Aorta (tissue), 5 donors: Measurements from ENCODE around the gene GRXCR1. TPM values are rescaled to one million over a fixed set of nuclear protein-coding genes. Genes with fewer than 3 reads are reported as not detected.

ENCODE experiments used
- ATAC-seq: fragments of 200-7000 bp; cut with Tn5 transposase; one replicate; pipeline ENCODE4 v1.9.1; 2022; ENCODE audit warnings: moderate library complexity; ENCODE audit not compliant: low FRiP score
- DNase-seq, 2 donors: peaks; one replicate each; pipeline ENCODE4 v3.0.0-alpha.2; 2020
- H3K27ac ChIP-seq, 2 donors: one replicate each; pipeline ENCODE4 v1.5.1; 2013; ENCODE audit warnings: low read length in 2 of 2, mild to moderate bottlenecking in 2 of 2, moderate library complexity in 2 of 2, control low read depth in 1 of 2, inconsistent platforms in 1 of 2, low read depth in 1 of 2
- H3K27me3 ChIP-seq, 2 donors: one replicate each; pipeline ENCODE4 v1.6.1; 2013; ENCODE audit warnings: control low read depth in 1 of 2, low read length in 1 of 2, mild to moderate bottlenecking in 1 of 2, moderate library complexity in 1 of 2; ENCODE audit not compliant: insufficient read depth in 2 of 2, control insufficient read depth in 1 of 2
- H3K36me3 ChIP-seq, 2 donors: one replicate each; pipeline ENCODE4 v1.6.1; 2013; ENCODE audit warnings: control low read depth in 1 of 2, low read length in 1 of 2, mild to moderate bottlenecking in 1 of 2; ENCODE audit not compliant: insufficient read depth in 2 of 2, control insufficient read depth in 1 of 2
- H3K4me1 ChIP-seq, 2 donors: one replicate each; pipeline ENCODE4 v1.6.1; 2013; ENCODE audit warnings: low read length in 2 of 2, control low read depth in 1 of 2, mild to moderate bottlenecking in 1 of 2, moderate library complexity in 1 of 2; ENCODE audit not compliant: insufficient read depth in 2 of 2, control insufficient read depth in 1 of 2
- H3K4me3 ChIP-seq, 2 donors: one replicate each; pipeline ENCODE4 v1.5.1; 2013; ENCODE audit warnings: low read length in 2 of 2, control low read depth in 1 of 2, mild to moderate bottlenecking in 1 of 2
- H3K9me3 ChIP-seq: one replicate; pipeline ENCODE4 v1.6.1; 2013; ENCODE audit warnings: mild to moderate bottlenecking, low read length; ENCODE audit not compliant: control insufficient read depth
- WGBS, 2 donors: extraction: QIAGEN DNeasy Blood & Tissue Kit; methylation state at CpG; one replicate each; pipeline ENCODE4 v1.1.7; 2013; 5-methylcytosine and 5-hydroxymethylcytosine counted together
- intact Hi-C, 2 donors: fragments of 100-400 bp; cut with DNase I; formaldehyde crosslinking; loops; one replicate each; pipeline versions ENCODE4 v1.14.2 to v1.15.0; 2022
- polyA plus RNA-seq, 2 donors: library from polyadenylated mRNA; stranded (reverse); fragments of 200-250 nt; gene quantifications; one replicate each; pipeline ENCODE4 v1.2.3, GENCODE V29; 2013
- total RNA-seq, 2 donors: library from RNA; stranded (reverse); fragmentation: NEBNext Ultra II Directional; extraction: Animal tissue kit (Norgen Biotek cat#: 25700); gene quantifications; one replicate each; pipeline ENCODE4 v1.2.1, GENCODE V29; 2021
- donor health status: healthy with polysubstance abuse.
- donor health status: Bipolar disorder and iron deficiency.
- donor health status: DM: no; HTN: no; CAD: no.
- donor health status: DM: no; HTN: no; CAD: no.
- donor health status: DM: yes; HTN: yes; CAD: no.

GRXCR1 gene
- total and polyA plus RNA-seq, 4 donors, result not detected

- no peaks in the 10 kb centered on the region for H3K4me1 ChIP-seq
- no peaks in the 10 kb centered on the region for H3K9me3 ChIP-seq
- no peaks in the 10 kb centered on the region for H3K36me3 ChIP-seq
- intact Hi-C loops, result no loop called here
- H3K27ac ChIP-seq, result no peak overlapping the region
- no peaks in the 10 kb centered on the region for H3K27me3 ChIP-seq
- DNase-seq (no peak), ATAC-seq (no peak)
- no peak overlapping the region for H3K4me3 ChIP-seq
- WGBS, 2 donors, result 24 to 28% methylated on average over 1 of the region's 1 CpG
These were observed 23.0 kb downstream of the GRXCR1 start for GRCh38 chr4:42915484-42915883.

- Histone ChIP-seq H3K27ac (no peak overlapping the region), H3K36me3 (no peaks in the 10 kb centered on the region), H3K27me3 (no peaks in the 10 kb centered on the region), H3K9me3 (no peaks in the 10 kb centered on the region), H3K4me3 (no peak overlapping the region), H3K4me1 (no peaks in the 10 kb centered on the region)
- WGBS, 2 donors, result 75 to 79% methylated on average over 2 of the region's 2 CpGs
- ATAC-seq (no peak), DNase-seq (no peak)
- intact Hi-C loops, result no loop called here
These were observed 24.8 kb downstream of the GRXCR1 start for GRCh38 chr4:42917296-42917695.

GRCh38 chr4:42923431-42923830 lies 30.9 kb downstream of the GRXCR1 start:
- no peaks in the 10 kb centered on the region for H3K36me3 ChIP-seq
- ATAC-seq (no peak), DNase-seq (no peak)
- H3K9me3 ChIP-seq, result no peaks in the 10 kb centered on the region
- no peaks in the 10 kb centered on the region for H3K27me3 ChIP-seq
- H3K4me3 ChIP-seq, result no peak overlapping the region
- intact Hi-C loops, result no loop called here
- no peaks in the 10 kb centered on the region for H3K4me1 ChIP-seq
- no peak overlapping the region for H3K27ac ChIP-seq

GRCh38 chr4:42925921-42926320 lies 33.4 kb downstream of the GRXCR1 start:
- WGBS, 2 donors, result 52 to 55% methylated on average over 3 of the region's 3 CpGs
- H3K36me3 ChIP-seq, result no peaks in the 10 kb centered on the region
- DNase-seq (no peak), ATAC-seq (no peak)
- no peaks in the 10 kb centered on the region for H3K9me3 ChIP-seq
- no peaks in the 10 kb centered on the region for H3K4me1 ChIP-seq
- no peak overlapping the region for H3K27ac ChIP-seq
- no peak overlapping the region for H3K4me3 ChIP-seq
- intact Hi-C loops, result no loop called here
- H3K27me3 ChIP-seq, result no peaks in the 10 kb centered on the region

GRCh38 chr4:42927946-42928345 lies 35.4 kb downstream of the GRXCR1 start:
- H3K9me3 ChIP-seq, result peaks cover 1% of the 10 kb centered on the region
- DNase-seq, result no peak
- intact Hi-C loops, result no loop called here
- H3K27me3 ChIP-seq, result no peaks in the 10 kb centered on the region
- ATAC-seq, result no peak
- H3K4me3 ChIP-seq, result no peak overlapping the region
- H3K4me1 ChIP-seq, result no peaks in the 10 kb centered on the region
- WGBS, 2 donors, result 69 to 71% methylated on average over 3 of the region's 3 CpGs
- no peak overlapping the region for H3K27ac ChIP-seq
- no peaks in the 10 kb centered on the region for H3K36me3 ChIP-seq

GRCh38 chr4:42928582-42928981 lies 36.1 kb downstream of the GRXCR1 start:
- intact Hi-C loops, result no loop called here

GRCh38 chr4:42942216-42942615 lies 49.7 kb downstream of the GRXCR1 start:
- Histone ChIP-seq H3K27ac (no peak overlapping the region), H3K27me3 (no peaks in the 10 kb centered on the region), H3K4me1 (no peaks in the 10 kb centered on the region), H3K4me3 (no peak overlapping the region), H3K36me3 (no peaks in the 10 kb centered on the region), H3K9me3 (no peaks in the 10 kb centered on the region)
- intact Hi-C loops, result no loop called here
- ATAC-seq (no peak), DNase-seq (no peak)
- 63 to 67% methylated on average over 1 of the region's 1 CpG for WGBS, 2 donors

More at GRCh38 chr4:42928582-42928981, 36.1 kb downstream of the GRXCR1 start:
- DNase-seq (no peak), ATAC-seq (no peak)
- no peak overlapping the region for H3K4me3 ChIP-seq
- no peak overlapping the region for H3K27ac ChIP-seq
- H3K36me3 ChIP-seq, result no peaks in the 10 kb centered on the region
- peaks cover 1% of the 10 kb centered on the region for H3K9me3 ChIP-seq
- H3K27me3 ChIP-seq, result no peaks in the 10 kb centered on the region
- no peaks in the 10 kb centered on the region for H3K4me1 ChIP-seq

- intact Hi-C loops, result no loop called here
- no peak overlapping the region for H3K27ac ChIP-seq
- H3K4me3 ChIP-seq, result no peak overlapping the region
- DNase-seq (no peak), ATAC-seq (no peak)
- 94% methylated on average over 2 of the region's 2 CpGs for WGBS, 2 donors
- H3K36me3 ChIP-seq, result no peaks in the 10 kb centered on the region
- no peaks in the 10 kb centered on the region for H3K9me3 ChIP-seq
- no peaks in the 10 kb centered on the region for H3K27me3 ChIP-seq
- H3K4me1 ChIP-seq, result no peaks in the 10 kb centered on the region
These were observed 53.4 kb downstream of the GRXCR1 start for GRCh38 chr4:42945874-42946273.

- WGBS, 2 donors, result 39 to 56% methylated on average over 1 of the region's 1 CpG
- DNase-seq, result no peak
- Histone ChIP-seq H3K4me3 (no peak overlapping the region), H3K36me3 (no peaks in the 10 kb centered on the region), H3K27me3 (no peaks in the 10 kb centered on the region), H3K27ac (no peak overlapping the region), H3K4me1 (no peaks in the 10 kb centered on the region), H3K9me3 (no peaks in the 10 kb centered on the region)
- no peak for ATAC-seq
- intact Hi-C loops, result no loop called here
These were observed 60.8 kb downstream of the GRXCR1 start for GRCh38 chr4:42953321-42953720.
